Panc1 (cell line): ENCODE data around the gene MYLIP. TPM values are rescaled to one million over a fixed set of nuclear protein-coding genes. Genes with fewer than 3 reads are reported as not detected.

Experiments used
- ATAC-seq: fragments of 200-7000 bp; cut with Tn5 transposase; 2 replicates; pipeline ENCODE4 v1.9.1; 2020; ENCODE audit warnings: mild to moderate bottlenecking, moderate library complexity
- BruUV-seq: library from RNA; stranded (reverse); fragments of 400-500 nt; replicated peaks from 2 replicates; lab custom pipeline; 2021; lab: Mats Ljungman, UMichigan
- CTCF ChIA-PET: fragments of 300-600 bp; sonication (Branson Sonifier 250); formaldehyde crosslinking; loops from one replicate; lab custom pipeline; 2022; ENCODE audit warnings: antibody characterized with exemption; lab: Charles Lee
- POLR2A ChIA-PET: fragments of 300-600 bp; sonication (Branson Sonifier 250); formaldehyde crosslinking; loops from one replicate; lab custom pipeline; 2022; ENCODE audit warnings: antibody characterized with exemption; lab: Charles Lee
- DNase-seq: peaks from one replicate; pipeline ENCODE4 v3.0.0-alpha.2; 2010; ENCODE audit warnings: low read depth, low spot score
- H3K27ac ChIP-seq: 2 replicates; pipeline ENCODE4 v1.5.1; 2011; ENCODE audit warnings: mild to moderate bottlenecking, low read length, inconsistent platforms
- H3K27me3 ChIP-seq: fragments of 200-500 bp; sonication (Bioruptor generic); 2 replicates; pipeline ENCODE4 v1.6.0; 2014; ENCODE audit warnings: low read length, inconsistent platforms; ENCODE audit not compliant: control insufficient read depth, insufficient read depth
- H3K36me3 ChIP-seq: fragments of 200-500 bp; sonication (Bioruptor generic); 2 replicates; pipeline ENCODE4 v1.5.1; 2014; ENCODE audit warnings: inconsistent platforms, mild to moderate bottlenecking, low read length, moderate library complexity; ENCODE audit not compliant: control insufficient read depth, insufficient read depth
- H3K4me1 ChIP-seq: 2 replicates; pipeline ENCODE4 v1.5.1; 2011; ENCODE audit warnings: inconsistent platforms, mild to moderate bottlenecking, low read length, moderate library complexity; ENCODE audit not compliant: control insufficient read depth, insufficient read depth
- H3K4me3 ChIP-seq, 2 experiments: 2 replicates each; pipeline ENCODE4 v1.5.1; 2011 to 2012; ENCODE audit warnings: low read depth in 2 of 2, low read length in 2 of 2, mild to moderate bottlenecking in 2 of 2, inconsistent platforms in 1 of 2, moderate library complexity in 1 of 2
- H3K9me3 ChIP-seq: fragments of 200-500 bp; sonication (Bioruptor generic); 2 replicates; pipeline ENCODE4 v1.5.1; 2014; ENCODE audit warnings: low read depth, mild to moderate bottlenecking, inconsistent platforms, low read length, moderate library complexity; ENCODE audit not compliant: control insufficient read depth, insufficient read depth
- CTCF ChIP-seq: fragments of 450-650 bp; IDR thresholded peaks from 2 replicates; pipeline ENCODE4 v1.5.1; 2017; ENCODE audit warnings: mild to moderate bottlenecking
- POLR2AphosphoS5 ChIP-seq: IDR thresholded peaks from 2 replicates; pipeline ENCODE4 v1.6.1; 2012; ENCODE audit warnings: mild to moderate bottlenecking, low read depth, low read length, moderate library complexity
- REST ChIP-seq, 2 experiments: IDR thresholded peaks; 2 replicates each; pipeline ENCODE4 v1.6.1; 2011 to 2012; ENCODE audit warnings: low read depth in 2 of 2, control low read depth in 1 of 2, low read length in 1 of 2, mild to moderate bottlenecking in 1 of 2, moderate library complexity in 1 of 2; ENCODE audit not compliant: insufficient read depth in 1 of 2
- SIN3A ChIP-seq: IDR thresholded peaks from 2 replicates; pipeline ENCODE4 v1.6.1; 2012; ENCODE audit warnings: low read depth, mild to moderate bottlenecking, low read length, moderate library complexity, borderline replicate concordance; ENCODE audit not compliant: insufficient read depth
- TCF7L2 ChIP-seq: IDR thresholded peaks from 2 replicates; pipeline ENCODE4 v1.6.1; 2011; ENCODE audit warnings: mild to moderate bottlenecking, low read depth, low read length, inconsistent platforms
- in situ Hi-C: cut with HindIII; loops from 2 replicates; pipeline ENCODE4 v1.10.0; 2016; ENCODE audit warnings: low sequenced_read_pairs, low pct_unique_long_range_greater_than_20kb
- intact Hi-C: fragments of 100-400 bp; cut with micrococcal nuclease; formaldehyde crosslinking; loops from one replicate; pipeline ENCODE4 v1.10.0; 2022; ENCODE audit not compliant: unreplicated experiment
- total RNA-seq: library from RNA; stranded (reverse); gene quantifications from one replicate; pipeline ENCODE4 v1.2.1, GENCODE V29; 2021; ENCODE audit not compliant: unreplicated experiment

MYLIP gene
- total RNA-seq, 1 experiment from 2014 or later = 12.7 TPM

DNA sequence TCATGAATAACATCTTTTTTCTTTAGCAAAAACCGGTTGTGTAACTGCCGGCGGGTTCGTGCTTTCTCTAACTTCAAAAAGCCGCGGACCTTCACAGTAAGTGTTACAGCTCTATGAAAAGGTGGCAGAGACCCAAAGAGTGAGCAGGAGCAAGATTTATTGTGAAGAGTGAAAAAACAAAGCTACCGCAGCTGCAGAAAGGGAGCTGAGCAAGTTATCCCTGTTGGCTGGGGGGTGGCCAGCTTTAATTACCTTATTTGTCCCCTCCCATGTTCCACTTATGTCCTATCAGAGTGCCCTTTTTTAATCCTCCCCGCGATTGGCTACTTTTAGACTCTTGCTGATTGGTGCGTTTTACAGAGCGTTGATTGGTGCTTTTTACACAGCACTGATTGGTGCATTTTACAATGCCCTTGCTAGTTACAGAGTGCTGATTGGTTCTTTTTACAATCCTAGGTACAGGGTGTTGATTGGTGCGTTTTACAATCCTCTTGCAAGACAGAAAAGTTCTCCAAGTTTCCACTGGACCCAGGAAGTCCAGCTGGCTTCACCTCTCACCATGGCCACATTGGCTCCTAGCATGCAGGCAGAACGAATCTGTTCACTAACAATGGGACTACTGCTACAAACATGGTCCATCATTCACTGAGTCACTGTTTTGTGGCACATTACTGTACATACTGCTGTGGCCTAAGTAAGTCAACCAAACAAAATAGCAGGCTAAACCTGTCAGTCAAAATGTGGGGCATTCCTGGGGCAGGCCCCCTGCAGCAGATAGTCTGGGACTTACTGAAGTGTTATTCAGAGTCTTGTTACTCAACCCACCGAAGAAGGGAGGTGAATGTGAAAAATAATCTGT, 52.8 kb downstream of the MYLIP start:
- no peak for TF ChIP-seq REST (IDR thresholded peaks at IDR 0.05; ENCODE audit: insufficient read depth in 1 of 2, low read depth in 2 of 2, low read length in 1 of 2)
- TF ChIP-seq CTCF = no peak
- no peak for TF ChIP-seq TCF7L2
- no peak for TF ChIP-seq SIN3A
- TF ChIP-seq POLR2AphosphoS5 = no peak
- ATAC-seq (no peak), DNase-seq (no peak)
- in situ Hi-C loops (no loop called here), intact Hi-C loops (loop anchor here (5.0 kb wide), 1 partner anchor 49 kb away; no protein-coding TSS in a partner anchor)
- H3K9me3 ChIP-seq = no peaks in the 10 kb centered on the region
- ChIA-PET CTCF (interaction anchor here (0.6 to 2.2 kb wide), 3 partner anchors 45 to 490 kb away, joined by 5 to 29 read pairs (median 12); no protein-coding TSS in a partner anchor), POLR2A (no interaction called here)
- peaks cover 4% of the 10 kb centered on the region; the same call in 1 of the 2 replicates for H3K4me1 ChIP-seq
- H3K4me3 ChIP-seq = no peak overlapping the region
- no peaks in the 10 kb centered on the region for H3K27me3 ChIP-seq
- no peaks in the 10 kb centered on the region for H3K36me3 ChIP-seq
- BruUV-seq = no TSS peak
- H3K27ac ChIP-seq = no peak overlapping the region

DNA sequence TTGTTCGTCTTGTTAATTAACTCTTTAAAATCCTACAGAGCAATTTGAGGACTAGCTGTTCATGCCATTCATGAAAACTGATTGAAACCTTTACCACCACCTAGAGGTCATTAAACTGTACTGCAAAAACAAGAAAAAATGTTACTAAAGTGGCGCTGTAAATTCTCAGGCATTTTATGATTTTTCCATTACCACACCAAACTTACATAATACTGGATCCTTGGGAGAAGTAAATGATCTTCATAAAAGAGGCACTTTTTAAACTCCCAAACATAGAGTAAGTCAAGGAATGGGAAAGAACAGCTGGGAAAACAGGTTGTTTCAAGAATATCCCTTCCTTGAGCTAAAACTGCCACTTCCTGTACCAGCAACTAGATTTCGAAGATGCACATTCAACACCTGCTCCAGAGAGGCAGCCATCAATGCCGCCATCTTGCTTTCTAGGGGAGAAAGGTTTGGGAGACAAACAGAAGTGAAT, 54.3 kb downstream of the MYLIP start:
- H3K9me3 ChIP-seq = no peaks in the 10 kb centered on the region
- DNase-seq (no peak), ATAC-seq (no peak)
- CTCF ChIA-PET = interaction anchor here (0.8 to 2.2 kb wide), 5 partner anchors 38 to 492 kb away, joined by 6 to 29 read pairs (median 6); no protein-coding TSS in a partner anchor
- peaks cover 4% of the 10 kb centered on the region; the same call in 1 of the 2 replicates for H3K4me1 ChIP-seq
- H3K27ac ChIP-seq = no peak overlapping the region
- POLR2A ChIA-PET = no interaction called here
- H3K36me3 ChIP-seq = no peaks in the 10 kb centered on the region
- in situ Hi-C loops = no loop called here
- intact Hi-C loops = loop anchor here (5.0 kb wide), 1 partner anchor 51 kb away; no protein-coding TSS in a partner anchor
- no peak for TF ChIP-seq REST (IDR thresholded peaks at IDR 0.05; ENCODE audit: insufficient read depth in 1 of 2, low read depth in 2 of 2, low read length in 1 of 2)
- no peak for TF ChIP-seq TCF7L2
- TF ChIP-seq CTCF = peak; percentile 73
- no peak for TF ChIP-seq POLR2AphosphoS5
- TF ChIP-seq SIN3A = no peak
- H3K27me3 ChIP-seq = peaks cover 2% of the 10 kb centered on the region
- BruUV-seq = no TSS peak
- H3K4me3 ChIP-seq = no peak overlapping the region
